Measurements from ENCODE around the gene COLGALT1. TPM values are rescaled to one million over a fixed set of nuclear protein-coding genes. Genes with fewer than 3 reads are reported as not detected.
A peak's percentile ranks its signal among the peaks of the same experiment; 100 is the strongest.
"Not testable (repeated sequence)": the region's sequence is repeated elsewhere in the genome, so short reads cannot be mapped to it uniquely, and the experiment has no call there.

The COLGALT1 gene
- total RNA-seq, 1 donor from 2014 or later = 17.1 TPM

DNA sequence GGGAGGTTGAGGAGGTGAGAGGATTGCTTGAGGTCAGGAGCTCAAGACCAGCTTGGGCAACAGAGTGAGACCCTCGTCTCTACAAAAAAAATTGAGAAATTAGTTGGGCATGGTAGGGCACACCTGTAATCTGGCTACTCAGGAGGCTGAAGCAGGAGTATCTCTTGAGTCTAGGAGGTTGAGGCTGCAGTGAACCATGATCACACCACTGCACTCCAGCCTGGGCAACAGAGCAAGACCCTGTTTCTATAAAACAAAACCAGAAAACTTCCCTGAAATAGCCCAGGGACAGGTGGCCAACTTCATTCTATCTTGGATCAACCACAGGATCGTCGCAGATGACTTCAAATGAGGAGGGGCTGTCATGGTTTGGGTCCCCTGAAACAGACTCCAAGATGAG lies 28.7 kb downstream of the COLGALT1 start:
- DNase-seq (ENCODE audit: low spot score in 2 of 2) = no peak
- FAIRE-seq = no peak

DNA sequence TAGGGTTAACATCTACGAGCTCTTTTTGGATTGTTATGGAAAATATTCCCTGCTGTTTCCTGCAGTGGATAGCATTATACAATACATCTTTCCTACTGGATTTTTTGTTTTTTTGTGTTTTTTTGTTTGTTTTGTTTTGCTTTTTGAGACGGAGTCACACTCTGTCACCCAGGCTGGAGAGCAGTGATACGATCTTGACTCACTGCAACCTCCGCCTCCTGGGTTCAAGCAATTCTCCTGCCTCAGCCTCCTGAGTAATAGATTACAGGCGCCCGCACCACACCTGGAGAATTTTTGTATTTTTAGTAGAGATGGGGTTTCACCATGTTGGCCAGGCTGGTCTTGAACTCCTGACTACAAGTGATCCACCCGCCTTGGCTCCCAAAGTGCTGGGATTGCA lies 29.9 kb downstream of the COLGALT1 start:
- not testable (repeated sequence) for DNase-seq (ENCODE audit: low spot score in 2 of 2)

DNA sequence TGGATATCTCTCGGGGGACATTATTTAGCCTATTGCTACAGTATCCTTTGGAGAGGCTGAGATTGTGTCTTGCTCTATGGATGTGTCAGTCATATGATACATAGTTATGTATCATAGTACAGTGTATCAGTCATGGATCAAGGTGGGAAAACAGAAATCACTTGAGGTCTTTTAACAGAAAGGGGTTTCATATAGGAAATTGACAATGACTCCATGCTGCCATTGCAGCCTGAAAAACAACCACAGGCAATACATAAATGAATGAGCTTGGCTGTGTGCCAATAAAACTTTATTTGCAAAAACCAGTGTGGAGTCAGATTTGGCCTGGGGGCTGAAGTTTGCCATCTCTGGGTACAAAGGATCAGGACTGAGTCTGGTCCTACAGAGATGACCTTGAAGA lies 35.4 kb downstream of the COLGALT1 start:
- no peak for FAIRE-seq
- DNase-seq (ENCODE audit: low spot score in 2 of 2) = no peak

More for the DNA sequence above, 29.9 kb downstream of the COLGALT1 start:
- FAIRE-seq = not testable (repeated sequence)

DNA sequence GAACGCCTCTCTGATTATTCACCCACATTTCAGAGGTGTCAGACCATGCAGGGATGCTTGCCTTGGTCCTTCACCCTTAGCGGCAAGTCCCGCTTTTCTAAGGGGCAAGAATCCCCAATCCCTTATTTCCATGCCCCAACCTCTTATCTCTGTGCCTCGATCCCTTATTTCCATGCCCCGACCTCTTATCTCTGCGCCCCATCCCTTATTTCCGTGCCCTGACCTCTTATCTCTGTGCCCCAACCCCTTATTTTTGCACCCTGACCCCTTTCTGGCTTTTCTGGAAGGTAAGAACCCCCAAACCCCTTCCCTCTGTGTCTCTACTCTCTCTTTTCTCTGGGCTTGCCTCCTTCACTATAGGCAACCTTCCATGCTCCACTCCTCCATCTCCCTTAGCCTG lies 38.8 kb downstream of the COLGALT1 start:
- not testable (repeated sequence) for DNase-seq (ENCODE audit: low spot score in 2 of 2); FAIRE-seq

DNA sequence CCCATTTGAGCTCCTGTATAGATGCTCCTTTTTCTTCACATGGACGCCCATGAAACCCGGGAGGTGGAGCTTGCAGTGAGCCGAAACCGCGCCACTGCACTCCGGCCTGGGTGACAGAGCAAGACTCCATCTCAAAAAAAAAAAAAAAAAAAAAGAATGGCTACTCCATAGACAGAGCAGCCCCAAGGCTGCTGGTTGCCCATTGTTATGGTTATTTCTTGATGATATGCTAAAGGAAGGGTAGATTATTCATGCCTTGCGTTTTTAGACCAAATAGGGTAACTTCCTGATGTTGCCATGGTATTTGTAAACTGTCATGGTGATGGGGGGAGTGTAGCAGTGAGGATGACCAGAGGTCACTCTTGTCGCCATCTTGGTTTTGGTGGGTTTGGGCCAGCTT lies 42.6 kb downstream of the COLGALT1 start:
- not testable (repeated sequence) for DNase-seq (ENCODE audit: low spot score in 2 of 2); FAIRE-seq

DNA sequence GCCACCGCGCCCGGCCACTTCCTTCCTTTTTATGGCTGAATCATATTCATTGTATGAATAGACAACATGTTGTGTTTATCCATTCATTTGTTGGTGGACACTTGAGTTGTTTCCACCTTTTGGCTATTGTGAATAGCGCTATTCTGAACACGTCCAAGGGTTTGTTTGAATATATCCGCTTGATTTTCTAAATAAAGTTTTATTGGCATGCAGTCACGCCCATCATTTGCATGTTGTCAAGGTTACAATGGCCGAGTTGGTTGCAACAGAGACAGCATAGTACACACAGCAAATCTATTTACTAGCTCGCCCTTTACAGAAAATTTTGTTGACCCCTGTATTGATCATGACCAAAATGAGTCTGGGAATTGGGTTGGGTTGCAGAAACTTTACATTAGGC lies 43.5 kb downstream of the COLGALT1 start:
- DNase-seq (ENCODE audit: low spot score in 2 of 2) (no peak), FAIRE-seq (no peak)

DNA sequence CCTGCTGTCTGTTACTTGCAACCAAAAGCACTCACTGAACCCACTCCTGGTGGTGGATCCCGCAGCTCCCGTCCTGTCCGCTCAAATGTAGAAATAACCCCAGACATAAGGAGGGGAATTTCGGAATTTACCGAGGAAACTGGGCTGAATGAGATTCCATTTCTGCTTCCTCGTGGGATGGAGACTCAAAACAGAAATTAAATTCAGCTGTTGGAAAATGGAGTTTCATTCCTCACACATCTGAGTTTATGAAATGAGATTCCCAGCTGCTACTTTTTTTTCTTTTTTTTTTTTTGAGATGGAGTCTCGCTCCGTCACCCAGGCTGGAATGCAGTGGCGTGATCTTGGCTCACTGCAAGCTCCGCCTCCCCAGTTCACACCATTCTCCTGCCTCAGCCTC lies 44.3 kb downstream of the COLGALT1 start:
- FAIRE-seq = no peak
- no peak for DNase-seq (ENCODE audit: low spot score in 2 of 2)

DNA sequence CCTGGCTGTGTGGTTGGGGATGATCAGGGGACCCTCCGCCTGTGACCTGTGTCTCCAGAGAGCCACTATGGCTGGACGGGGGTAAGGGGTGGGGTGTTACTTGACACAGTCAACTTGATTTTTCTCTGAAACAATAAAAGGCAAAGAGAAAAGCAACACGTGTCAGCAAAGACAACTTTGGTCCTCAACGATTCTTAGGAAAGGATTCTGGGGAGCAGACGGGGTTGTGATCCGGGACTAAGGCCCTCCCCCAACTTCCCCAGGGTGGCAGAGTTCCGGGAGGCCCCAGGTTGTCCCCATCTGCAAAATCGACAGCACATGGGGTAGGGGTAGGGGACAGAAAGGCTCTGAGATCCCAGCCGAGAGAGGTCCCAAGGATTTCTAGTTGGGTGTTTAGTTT lies 46.2 kb downstream of the COLGALT1 start:
- FAIRE-seq (no peak), DNase-seq (ENCODE audit: low spot score in 2 of 2) (no peak)

DNA sequence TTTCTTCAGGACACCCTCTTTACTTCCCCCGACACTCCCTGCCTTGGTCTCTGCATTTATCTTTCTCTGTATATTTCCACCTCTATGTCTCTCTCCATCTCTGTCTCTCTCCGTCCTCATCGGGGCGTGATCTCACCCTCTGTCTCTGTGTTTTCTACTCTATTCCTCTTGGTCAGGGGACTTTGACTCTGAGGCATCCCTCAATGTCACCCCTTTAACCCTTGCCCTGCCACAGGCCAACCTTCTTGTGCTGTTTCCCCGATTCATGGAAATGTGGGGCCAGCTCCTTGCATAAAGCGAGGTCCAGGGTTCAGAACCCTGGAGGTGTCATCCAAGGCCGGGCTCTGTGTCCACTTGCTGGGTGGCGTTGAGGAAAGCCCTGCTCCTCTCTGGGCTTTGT lies 46.8 kb downstream of the COLGALT1 start:
- DNase-seq (ENCODE audit: low spot score in 2 of 2) (no peak), FAIRE-seq (no peak)

DNA sequence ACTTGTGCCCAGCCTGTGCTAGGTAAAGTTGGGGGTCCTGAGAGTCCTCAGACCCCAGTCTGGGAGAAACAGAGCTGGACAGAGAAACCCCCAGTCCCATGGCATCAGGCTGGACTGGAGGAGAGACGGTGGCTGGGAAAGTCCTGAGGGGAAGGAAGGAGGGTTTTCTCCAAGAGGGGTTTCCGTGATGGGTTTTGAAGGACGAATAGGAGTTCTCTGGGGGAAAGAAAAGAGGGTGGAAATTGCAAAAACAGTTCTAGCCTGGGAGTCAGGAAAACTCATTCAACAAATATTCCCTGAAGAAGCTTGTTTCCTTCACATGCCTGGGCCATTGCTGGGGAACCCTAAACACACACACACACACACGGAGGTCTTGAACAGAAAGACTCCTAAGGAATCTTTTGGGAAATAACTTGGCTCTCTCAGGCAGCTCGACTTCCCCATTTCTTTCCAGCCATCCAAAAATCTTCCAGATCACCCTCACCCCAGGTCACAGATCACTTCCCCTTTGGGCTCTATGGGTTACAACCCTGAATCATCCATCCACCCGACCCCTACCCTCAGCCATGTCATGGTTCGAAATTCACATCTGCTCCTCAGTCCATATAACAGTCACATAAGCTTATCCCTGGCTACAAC lies 47.5 kb downstream of the COLGALT1 start:
- no peak for FAIRE-seq
- no peak for DNase-seq (ENCODE audit: low spot score in 2 of 2)

DNA sequence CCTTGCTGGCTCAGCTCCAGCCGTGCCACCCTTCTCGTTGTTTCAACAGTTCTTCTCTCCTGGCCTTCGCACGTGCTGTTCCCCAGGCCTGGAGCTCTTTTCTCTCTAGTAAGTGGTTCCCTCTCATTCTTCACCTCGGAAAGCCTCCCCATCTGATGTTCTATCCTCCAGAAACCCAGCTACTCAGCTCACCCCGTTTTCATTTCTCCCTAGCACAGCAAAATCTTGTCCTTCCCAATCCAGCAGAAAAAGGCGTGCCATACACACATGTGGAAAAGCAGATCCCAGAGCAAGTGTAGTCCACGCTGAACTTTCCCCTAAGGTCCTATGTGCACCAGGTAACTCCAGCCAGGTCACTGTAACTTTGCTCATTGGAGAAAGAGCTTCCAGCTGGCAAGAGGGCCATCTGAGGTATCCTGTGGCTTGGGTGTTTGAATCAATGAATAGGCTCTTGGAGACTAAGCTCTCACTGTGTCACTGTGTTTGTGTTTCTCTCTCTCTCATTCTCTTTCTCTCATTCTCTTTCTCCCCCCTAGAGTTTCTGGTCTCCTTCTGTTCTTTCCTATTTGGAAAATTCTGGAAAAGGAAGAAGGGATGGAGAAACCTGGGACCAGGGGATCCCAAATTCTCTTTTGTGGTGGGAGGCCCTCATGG lies 49.0 kb downstream of the COLGALT1 start:
- no peak for DNase-seq (ENCODE audit: low spot score in 2 of 2)
- FAIRE-seq = no peak

DNA sequence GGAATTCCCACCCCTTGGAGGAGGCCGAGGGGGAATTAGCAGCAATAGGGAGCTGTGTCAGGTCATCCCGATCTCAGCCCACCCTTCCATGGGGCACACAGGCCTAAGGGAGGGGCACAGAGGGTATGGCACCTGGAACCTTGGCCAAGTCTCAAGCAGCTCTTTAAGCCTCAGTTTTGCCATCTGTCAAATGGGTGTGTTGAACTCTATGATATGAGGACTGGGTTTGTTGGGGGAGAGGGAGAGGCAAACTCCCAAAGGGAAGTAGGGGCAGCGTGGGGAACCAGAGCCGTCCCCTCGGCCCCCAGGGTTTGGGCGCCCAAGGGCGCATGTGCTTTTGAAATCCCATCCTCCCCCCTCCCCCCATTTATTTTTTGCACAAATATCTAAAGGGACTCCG lies 49.7 kb downstream of the COLGALT1 start:
- DNase-seq (ENCODE audit: low spot score in 2 of 2) (no peak), FAIRE-seq (no peak)

DNA sequence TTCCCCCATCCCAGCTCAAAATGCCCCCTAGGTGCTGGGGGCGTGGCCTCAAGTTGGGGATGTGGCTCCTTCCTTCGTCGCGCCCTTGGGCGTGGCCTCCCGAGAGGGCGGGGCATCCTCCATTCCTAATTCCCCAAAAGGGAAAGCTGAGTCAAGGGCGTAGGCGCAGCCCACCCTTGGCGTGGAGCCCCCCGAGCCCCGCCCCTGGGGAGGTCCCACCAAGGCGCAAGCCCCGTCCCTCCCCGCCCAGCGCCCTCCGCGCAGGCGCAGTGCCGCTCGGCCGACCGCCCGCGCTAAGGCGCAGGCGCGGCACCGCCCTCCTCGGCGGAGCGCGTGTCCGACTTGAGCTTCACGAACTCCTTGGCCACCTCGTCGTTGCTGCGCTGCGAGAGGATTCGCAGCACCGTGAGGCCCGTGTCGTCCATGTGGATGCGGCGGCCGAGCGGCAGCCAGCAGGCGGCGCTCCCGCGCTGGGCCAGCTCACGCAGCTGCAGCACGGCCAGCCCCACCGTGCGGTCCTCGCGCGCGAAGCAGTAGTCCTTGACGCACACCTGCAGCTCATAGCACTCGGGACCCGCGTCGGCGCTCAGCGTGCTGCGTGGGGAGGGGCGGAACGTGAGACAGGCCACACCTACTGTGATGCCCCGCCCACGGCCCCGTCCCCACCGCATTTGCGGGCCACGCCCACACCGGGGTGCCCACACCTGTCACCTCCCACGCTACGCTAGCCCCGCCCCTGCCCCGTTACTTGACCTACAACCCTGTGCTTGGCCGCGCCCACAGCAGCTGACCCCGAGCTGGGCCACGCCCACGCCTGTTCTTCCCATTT lies 50.5 kb downstream of the COLGALT1 start:
- FAIRE-seq = no peak
- peak; percentile 77 to 79 for DNase-seq (ENCODE audit: low spot score in 2 of 2)

DNA sequence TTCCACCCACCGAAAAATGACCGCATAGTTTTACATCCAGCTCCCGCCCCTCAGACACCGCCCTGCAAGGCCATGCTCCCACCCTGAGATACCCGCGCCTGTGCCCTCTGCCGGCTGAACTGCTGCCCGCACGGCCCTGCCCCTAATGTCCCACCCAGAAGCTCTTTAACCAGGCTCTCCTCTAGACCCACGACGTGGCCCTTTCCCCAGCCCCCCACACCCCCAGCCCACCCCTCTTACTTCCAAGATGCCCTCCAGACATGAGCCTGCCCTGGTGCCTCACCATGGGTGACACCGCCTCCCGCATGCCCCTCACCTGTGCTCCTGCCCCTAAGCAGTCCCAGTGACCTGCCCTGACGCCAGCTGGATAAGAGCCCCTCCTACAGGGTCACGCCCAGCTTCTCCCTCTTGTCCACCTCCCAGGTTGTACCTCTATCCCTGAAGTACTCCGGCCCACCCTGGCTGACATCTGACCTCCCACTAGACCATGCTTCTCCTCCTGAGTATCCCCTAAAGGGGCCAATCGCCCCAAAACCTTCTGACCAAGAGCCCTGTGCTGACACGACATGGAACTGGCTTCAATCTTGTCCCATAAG lies 51.2 kb downstream of the COLGALT1 start:
- FAIRE-seq (no peak), DNase-seq (ENCODE audit: low spot score in 2 of 2) (no peak)

DNA sequence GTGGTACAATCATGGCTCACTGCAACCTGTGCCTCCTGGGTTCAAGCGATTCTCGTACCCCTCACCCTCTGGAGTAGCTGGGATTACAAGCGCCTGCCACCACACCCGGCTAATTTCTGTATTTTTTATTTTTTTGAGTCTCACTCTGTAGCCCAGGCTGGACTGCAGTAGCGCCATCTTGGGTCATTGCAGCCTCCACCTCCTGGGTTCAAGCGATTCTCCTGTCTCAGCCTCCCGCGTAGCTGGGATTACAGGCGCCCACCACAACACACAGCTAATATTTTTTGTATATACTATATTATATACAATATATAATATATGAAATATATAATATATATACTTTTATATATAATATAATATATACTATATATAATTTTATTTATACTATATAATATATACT lies 52.5 kb downstream of the COLGALT1 start:
- DNase-seq (ENCODE audit: low spot score in 2 of 2) (no peak), FAIRE-seq (no peak)

DNA sequence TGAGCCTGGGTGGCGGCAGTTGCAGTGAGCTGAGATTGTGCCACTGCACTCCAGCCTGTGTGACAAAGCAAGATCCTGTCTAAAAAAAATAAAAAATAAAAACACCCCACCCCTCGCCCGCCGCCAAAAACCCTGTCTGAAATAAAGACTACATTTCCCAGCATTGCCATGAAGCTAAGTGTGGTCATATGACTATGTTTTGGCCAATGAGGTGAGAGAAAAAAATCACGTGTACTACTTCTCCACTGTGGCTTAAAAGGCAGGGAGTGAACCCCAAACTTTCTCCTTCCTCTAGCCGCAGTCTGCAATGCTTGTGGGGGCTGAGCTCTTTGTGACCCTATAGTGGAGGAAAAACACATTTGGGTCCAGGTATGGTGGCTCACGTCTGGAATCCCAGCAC lies 54.9 kb downstream of the COLGALT1 start:
- FAIRE-seq (no peak), DNase-seq (ENCODE audit: low spot score in 2 of 2) (no peak)

DNA sequence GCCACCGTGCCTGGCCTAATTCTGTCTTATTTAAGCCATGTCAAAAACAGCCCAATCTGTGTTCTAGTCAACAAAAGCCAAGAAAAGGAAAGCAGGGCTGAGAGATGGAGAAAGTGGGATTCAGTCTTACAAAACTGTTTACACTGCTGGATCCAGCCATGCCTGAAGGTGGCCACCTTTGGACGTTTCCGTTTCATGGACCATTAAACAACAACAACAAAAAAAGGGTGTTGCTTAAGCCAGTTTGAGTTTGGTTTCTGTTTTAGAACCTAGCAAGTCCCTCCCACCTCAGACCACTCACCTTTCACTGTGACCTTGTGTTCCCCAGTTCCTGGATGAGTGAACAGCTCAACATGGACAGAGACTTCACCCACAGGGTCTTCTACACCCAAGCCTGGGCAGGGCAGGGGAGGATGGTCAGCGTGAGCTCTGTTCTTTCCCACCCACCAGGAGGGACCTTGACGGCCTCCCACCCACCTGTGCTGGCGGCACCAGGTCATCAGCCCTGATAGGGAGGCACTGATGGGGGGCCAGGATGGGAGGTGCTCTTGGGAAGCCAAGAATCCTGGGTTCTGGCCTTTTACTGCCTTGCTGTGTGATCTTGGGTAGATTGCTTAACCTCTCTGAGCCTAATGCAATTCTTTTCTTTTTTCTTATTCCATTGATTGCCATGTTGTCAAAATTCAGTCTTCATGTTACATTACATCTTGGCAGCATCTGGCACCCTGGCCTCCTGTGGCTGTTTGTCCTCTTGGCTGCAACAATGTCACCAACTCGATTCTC lies 56.2 kb downstream of the COLGALT1 start:
- no peak for FAIRE-seq
- DNase-seq (ENCODE audit: low spot score in 2 of 2) = no peak

DNA sequence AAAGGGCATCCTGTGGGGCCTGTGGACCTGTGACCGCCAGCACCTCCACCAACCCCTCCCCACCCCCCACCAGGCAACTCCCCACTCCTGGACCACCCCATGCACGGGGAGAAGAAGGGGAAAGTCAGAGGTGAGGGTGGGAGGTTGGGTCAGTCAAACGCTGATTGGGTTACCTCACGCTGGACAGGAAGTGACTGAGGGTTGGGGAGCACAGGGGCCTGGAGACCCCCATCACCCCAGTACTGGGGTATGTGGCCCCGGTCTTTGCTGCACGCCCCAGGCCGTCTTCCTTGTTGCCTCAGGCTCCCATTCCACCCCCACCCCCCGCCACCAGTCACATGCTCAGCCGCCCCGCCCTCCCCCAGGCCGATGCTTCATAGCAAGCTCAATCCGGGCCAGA lies 59.0 kb downstream of the COLGALT1 start:
- FAIRE-seq = no peak
- no peak for DNase-seq (ENCODE audit: low spot score in 2 of 2)

DNA sequence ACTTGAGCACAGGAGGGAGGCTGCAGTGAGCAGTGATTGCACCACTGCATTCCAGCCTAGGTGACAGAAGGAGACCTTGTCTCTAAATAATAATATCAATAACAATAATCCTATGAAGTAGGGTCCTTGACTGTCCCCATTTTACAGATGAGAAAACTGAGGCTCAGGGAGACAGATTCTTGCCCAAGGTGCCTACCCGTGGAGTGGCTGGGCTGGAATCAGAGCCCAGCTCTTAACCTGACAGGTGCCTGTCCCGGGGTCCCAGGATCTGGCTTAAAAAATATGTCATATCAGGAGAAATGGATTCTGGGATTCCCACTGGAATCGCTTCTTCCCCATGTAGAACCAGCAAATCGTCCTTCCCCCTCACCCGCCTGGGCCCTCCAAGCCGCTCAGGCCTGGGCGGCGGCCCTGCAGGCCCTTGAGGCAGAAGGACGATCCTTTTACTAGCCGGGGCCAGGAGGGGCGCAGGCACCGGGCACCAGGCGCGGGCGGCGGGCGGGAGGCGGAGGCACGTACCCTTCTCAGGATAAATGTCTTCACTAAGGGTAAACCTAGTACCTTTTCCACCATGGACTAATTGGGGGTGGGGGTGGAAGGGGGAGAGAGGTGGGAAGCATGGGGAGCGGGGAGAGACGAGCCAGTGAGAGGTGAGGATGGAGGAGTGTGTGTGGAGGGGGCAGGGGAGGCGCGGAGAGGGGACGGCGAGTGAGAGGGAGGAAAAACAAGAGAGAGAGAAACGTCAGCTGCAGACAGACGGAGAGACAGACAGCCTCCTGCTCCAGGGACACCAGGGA lies 60.6 kb downstream of the COLGALT1 start:
- no peak for DNase-seq (ENCODE audit: low spot score in 2 of 2)
- no peak for FAIRE-seq

DNA sequence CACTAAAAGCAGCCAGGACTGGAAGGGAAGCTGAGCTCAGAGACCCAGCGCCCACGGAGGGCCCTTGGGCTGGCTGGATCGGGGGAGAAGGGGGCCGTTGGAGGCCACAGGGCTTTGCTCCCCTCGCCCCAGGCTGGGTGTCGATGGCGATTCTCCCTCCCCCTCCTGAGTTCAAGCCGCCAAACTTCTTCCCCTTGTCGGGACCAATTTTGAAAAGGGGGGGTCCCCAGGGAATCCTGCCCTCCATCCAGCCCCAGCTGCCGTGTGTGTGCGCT lies 61.2 kb downstream of the COLGALT1 start:
- no peak for FAIRE-seq
- no peak for DNase-seq (ENCODE audit: low spot score in 2 of 2)

All from frontal cortex (tissue), 4 donors.